Hematopoietic multipotent progenitor cell (in vitro differentiated cells): ENCODE results near the gene A4GNT. TPM values are rescaled to one million over a fixed set of nuclear protein-coding genes. Genes with fewer than 3 reads are reported as not detected.

ENCODE experiments used
- DNase-seq, 3 donors: peaks; one replicate each; pipeline ENCODE4 v3.0.0-alpha.2; 2011 to 2015; ENCODE audit warnings: low read depth in 2 of 3, low spot score in 2 of 3
- total RNA-seq: library from RNA; depleted of rRNA; stranded (reverse); fragments of >200 nt; gene quantifications from one replicate; pipeline ENCODE4 v1.2.3, GENCODE V29; 2012

The A4GNT gene
- total RNA-seq, 1 donor: not detected

GRCh38 chr3:138081371-138082084, 50.7 kb downstream of the A4GNT start:
- no peak for DNase-seq

GRCh38 chr3:138079901-138080300, 52.3 kb downstream of the A4GNT start:
- DNase-seq: no peak

GRCh38 chr3:138078901-138079344, 53.3 kb downstream of the A4GNT start:
- no peak for DNase-seq

- no peak for DNase-seq
Observed at GRCh38 chr3:138078096-138078495, 54.1 kb downstream of the A4GNT start.

Other genes with a start within 250 kb of the A4GNT start
- not detected for gene CLDN18, start 122.2 kb downstream of the A4GNT start, total RNA-seq
- gene DZIP1L, start 16.8 kb downstream of the A4GNT start, total RNA-seq: 7.3 TPM
- gene DBR1, start 42.5 kb upstream of the A4GNT start, total RNA-seq: 15.6 TPM
- gene ARMC8, start 54.9 kb upstream of the A4GNT start, total RNA-seq: 151 TPM
- gene NME9, start 197.5 kb upstream of the A4GNT start, total RNA-seq: 1.1 TPM
- gene MRAS, start 216.2 kb upstream of the A4GNT start, total RNA-seq: 2.2 TPM